ELF-1 (cell line): ENCODE results near the gene KBTBD12.
A peak's percentile ranks its signal among the peaks of the same experiment; 100 is the strongest.
"Not testable (repeated sequence)": the region's sequence is repeated elsewhere in the genome, so short reads cannot be mapped to it uniquely, and the experiment has no call there.

Source experiments
- DNase-seq: peaks from one replicate; pipeline ENCODE4 v3.0.0-alpha.2; 2016; ENCODE audit warnings: low read depth, low spot score

KBTBD12 gene

DNA sequence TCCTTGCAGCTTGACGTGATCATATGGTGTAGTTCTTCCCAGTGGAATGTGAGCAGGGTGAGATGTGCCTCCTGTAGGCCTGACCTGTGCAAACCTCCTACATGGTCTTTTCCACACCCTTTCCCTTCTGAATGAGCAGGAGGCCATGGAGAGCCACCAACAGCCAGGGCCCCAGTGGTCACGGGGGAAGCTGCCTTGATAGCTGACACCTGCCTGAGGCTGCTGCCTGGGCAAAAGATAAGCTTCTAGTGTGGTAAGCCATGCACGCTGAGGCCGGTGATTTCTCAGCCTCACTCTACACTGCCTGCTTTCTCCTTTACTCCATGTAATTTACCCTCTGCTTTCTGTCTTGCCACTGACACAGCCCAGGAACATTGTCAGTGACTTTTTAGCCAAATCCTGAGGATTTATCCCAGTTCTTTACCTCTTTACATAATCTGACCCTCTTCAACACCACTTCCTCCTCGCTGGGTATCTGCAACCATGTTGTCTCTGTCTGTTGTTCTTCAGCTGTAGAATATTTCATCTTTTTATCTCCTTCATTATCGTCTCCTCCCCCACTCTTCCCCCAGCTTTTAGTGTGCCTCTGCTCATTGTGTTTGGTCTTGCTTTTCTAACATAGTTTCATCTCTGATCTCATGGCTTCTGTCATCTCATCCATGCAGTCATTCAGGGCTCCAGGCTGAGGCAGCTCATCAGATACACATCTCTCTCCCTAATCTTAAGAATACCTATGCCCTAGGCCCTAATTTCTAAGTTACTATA, 11.2 kb upstream of the KBTBD12 start:
- DNase-seq: no peak

DNA sequence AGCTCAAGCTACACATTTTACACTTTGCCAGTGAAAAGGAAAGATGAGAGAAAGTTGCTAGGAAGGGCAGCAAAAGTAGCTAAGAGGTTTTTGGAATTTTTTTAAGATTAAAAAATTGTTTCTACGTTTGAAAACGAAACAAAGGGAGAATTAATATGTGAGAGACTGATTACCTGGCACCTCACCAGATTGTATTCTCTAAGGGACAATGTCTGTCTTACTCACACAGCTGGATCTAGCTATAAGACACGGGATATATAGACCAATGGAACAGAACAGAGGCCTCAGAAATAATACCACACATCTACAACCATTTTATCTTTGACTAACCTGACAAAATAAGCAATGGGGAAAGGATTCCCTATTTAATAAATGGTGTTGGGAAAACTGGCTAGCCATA, 9.5 kb upstream of the KBTBD12 start:
- DNase-seq: no peak

DNA sequence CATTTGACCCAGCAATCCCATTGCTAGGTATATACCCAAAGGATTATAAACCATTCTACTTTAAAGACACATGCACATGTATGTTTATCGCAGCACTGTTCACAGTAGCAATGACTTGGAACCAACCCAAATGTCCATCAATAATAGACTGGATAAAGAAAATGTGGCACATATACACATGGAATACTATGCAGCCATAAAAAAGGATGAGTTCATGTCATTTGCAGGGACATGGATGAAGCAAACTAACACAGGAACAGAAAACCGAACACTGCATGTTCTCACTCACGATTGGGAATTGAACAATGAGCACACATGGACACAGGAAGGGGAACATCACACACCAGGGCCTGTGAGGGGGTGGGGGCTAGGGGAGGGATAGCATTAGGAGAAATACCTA, 8.4 kb upstream of the KBTBD12 start:
- not testable (repeated sequence) for DNase-seq

DNA sequence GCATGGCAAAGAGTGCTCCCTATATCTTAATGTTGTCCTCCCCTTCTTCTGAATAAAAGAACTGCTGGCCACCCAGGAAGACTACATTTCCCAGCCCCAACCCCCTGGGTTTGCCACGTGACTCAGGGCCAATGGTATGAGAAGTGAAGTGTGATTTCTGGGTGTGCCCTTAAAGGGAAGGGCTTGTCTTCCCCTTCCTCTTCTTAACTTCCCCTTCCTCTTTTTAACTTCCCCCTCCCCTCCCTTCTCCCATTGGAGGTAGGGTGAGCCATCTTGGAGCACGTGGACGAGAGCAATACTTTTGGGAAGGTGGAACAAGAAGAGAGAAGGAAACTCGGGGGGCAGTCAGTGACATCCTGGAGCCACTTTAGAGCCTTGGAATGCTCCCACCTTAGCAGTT, 6.8 kb upstream of the KBTBD12 start:
- DNase-seq: no peak

DNA sequence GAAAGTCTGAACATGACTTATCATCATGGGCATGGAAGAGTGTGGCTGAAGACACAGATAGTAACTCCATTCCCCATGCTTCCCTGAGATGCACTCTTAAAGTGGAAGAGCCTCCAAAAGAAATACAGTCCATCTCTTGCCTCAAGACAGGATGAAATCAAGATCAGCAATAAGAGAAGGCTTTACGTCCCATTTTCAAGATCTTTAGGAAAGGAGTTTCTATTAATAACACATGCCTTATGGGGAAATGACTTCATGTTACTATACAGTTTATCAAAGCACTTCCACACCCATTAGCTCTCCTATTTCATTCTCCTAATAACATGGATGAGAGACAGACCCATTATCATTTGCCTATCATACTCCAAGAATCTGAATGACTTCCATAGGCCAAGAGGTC, 6.1 kb upstream of the KBTBD12 start:
- DNase-seq: no peak

DNA sequence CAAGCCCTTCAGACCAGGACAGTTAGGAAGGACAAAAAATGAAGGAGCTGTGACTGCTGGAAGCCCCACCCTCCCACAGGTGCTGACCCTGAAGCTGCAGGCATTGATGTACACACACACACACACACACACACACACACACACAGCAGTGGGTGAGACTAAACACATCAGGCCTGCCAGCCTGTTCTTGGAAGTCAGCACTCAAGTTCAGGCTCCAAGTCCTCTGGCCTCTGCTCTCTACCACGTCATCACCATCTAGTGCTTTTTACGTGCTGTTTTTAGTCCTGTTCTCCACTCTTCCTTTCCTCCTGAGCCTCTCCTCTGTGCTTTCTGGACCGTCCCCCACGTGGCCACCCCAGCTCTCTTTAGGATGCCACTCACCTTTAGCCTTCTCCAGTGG, 5.4 kb upstream of the KBTBD12 start:
- no peak for DNase-seq

DNA sequence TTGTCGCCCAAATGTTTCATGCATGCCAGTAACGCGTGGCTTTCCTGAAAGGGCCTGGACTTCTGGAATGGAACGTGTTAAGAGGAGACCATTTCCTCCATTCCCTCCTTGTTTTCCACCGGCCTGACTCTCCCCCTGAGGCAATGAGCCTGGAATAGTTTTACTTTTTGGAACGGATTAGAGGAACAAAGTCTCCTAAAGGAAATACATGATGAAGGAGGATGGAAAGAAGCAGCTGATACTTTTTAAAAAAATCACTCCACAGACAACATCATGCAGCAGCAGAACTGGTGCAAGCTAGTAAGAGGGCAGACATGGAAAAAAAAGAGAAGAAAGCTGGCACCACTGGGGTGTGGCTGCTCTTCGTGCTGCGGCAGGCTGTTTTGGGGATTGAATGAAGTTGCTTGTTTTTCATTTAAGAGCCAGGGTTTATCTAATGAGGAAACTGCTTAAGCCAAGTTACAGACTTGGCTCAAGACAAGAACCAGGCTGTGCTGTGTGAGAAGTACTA, 3.6 kb upstream of the KBTBD12 start:
- DNase-seq: peak; percentile 66

DNA sequence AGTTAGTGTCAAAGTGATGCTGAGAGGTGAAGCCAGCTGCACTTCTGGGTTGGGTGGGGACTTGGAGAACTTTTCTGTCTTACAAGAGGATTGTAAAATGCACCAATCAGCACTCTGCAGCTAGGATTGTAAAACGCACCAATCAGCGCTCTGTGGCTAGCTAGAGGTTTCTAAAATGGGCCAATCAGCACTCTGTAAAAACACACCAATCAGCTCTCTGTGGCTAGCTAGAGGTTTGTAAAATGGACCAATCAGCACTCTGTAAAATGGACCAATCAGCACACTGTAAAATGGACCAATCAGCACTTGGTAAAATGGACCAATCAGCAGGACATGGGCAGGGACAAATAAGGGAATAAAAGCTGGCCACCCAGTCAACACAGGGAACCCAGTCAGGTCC, 1.2 kb upstream of the KBTBD12 start:
- DNase-seq: not testable (repeated sequence)

DNA sequence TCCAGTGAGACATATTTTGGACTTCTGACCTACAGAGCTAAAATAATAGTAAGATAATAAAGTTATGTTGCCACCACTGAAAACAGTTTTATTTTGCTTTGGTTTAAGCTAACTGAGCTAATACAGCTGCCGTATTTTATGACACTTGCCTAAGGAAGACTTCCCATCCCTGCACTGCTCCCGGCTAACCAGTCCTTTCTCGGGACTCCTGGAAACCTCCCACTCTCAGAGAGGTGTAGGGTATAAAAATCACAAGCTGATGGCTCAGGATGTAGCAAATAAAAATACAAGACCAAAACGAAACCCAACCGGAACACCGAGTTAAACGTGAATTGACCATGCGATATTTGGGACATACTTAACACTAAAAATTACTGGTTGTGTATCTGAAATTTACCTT, 448 bp upstream of the KBTBD12 start:
- no peak for DNase-seq

DNA sequence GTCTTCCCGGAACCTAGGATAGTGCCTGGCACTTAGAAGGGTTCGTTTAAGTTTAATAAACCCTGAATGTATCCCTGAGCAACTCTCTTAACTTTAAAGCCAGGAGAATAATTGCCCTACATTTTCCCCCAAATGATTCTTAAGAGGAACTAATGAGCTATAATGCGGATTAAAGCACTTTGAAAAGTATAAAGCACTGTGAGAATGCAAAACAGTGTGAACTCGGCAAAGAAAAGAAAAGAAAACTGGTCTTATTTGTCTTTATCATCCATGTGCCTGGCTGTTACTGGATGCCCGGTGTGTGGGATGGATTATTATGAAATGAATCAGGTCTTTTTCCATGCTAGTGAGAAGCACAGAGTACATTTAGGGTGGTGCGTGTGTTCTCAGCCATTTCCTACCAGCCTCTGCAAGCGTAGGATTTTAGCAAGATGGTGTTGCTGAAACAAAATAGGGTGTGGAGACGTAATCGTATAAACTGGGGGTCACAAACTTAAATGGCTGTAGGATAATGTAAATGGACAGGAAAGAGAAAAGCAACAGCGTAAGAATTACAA, 983 bp downstream of the KBTBD12 start:
- no peak for DNase-seq

DNA sequence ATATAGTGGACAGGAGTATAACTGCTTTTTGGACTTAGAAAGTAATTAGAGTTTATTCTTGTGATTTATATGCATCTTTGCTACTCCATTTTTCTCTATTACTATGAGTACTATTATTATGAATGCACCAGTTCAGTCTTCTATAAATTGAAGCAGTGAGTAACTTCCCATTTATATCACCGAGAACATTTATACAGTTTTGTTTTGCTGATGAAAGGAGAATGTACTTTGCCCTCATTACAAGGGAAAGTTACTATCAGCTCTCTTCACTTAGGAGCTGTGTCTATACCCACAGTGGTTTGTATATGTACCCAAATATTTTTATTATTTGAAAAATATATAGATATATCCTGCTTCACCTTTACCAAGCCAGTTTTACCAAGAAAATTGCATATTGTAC, 5.7 kb downstream of the KBTBD12 start:
- DNase-seq: no peak

DNA sequence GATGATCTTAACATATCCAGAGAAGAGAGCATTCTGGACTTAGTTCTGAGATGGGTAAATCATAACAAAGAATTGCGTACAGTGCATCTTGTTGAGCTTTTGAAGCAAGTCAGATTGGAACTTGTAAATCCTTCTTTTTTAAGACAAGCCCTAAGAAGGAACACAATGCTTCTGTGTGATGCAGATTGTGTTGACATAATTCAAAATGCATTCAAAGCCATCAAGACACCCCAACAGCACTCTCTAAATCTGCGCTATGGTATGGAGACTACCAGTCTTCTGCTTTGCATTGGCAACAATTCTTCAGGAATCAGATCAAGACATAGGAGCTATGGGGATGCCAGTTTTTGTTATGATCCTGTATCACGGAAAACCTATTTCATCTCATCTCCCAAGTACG, 8.6 kb downstream of the KBTBD12 start:
- no peak for DNase-seq

DNA sequence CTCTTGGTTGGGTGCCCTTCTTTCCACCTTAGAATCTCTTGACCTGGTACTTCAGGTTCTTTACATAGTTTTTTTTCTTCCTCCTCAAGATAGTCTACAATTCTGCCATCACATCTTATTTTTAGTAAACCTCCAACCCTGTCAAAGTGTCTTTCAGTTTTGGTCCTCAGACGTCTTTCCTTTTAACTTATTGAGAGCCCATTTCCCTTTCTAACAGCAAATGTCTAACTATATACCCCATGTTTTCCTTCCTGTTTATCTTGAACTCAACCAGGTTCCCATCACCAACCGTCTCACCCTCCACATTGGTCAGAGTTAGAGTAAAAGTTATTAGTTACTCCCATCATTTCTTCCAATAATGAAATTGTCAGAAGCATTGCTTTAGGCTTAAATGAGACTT, 10.4 kb downstream of the KBTBD12 start:
- DNase-seq: no peak

DNA sequence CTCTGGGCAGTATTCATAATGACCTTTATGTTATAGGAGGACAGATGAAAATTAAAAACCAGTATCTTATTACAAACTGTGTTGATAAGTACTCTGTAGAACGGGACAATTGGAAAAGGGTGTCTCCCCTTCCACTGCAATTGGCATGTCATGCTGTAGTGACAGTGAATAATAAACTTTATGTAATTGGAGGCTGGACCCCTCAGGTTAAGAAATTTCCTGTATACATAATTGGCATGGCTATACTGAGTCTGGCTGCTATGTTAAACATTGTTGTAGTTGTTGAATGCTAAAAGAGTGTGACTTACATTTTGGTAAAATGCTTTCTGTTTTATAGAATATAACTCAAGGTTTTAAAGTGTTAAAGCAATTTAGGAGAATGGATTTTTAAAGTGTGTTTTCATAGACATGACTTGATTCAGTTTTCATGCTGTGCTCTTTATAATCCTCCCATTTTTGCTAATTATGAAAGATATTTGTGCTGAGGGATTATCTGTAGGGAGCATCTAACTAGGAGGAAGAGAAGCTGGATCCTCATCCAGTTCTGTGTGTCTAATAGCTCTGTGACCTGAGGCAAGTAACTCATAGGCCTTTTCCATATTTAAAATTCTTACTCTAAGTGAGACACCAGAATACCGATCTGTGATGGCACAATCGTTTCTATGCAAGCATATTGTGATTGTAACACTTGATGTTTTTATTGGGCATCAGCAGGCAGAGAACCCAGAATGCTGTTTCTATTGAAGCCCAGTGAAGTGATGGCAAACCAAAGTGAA, 13.0 kb downstream of the KBTBD12 start:
- DNase-seq: no peak

DNA sequence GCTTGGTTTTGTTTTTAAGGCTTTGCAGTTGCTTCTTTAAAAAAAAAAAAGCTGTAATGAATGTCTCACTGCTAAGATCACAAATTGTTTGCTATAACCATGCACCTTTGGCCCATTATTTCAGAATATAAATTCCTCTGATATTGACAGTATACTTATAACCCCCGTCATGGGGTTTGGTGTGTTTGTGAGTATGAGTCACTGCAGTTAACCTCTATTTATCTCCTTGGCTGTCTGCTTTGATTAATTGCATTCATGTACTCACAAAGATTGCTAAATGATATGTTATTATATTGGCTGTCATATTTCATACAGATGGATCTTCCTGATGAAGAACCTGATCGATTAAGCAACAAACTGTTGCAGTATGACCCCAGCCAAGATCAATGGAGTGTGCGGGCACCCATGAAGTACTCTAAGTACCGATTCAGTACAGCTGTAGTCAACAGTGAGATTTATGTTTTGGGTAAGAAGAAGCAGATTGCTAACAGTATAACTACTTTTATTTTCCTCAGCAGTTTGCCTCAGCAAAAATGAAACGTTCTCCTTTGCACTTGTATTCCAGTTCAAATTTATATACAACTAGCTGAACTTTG, 14.9 kb downstream of the KBTBD12 start:
- no peak for DNase-seq

DNA sequence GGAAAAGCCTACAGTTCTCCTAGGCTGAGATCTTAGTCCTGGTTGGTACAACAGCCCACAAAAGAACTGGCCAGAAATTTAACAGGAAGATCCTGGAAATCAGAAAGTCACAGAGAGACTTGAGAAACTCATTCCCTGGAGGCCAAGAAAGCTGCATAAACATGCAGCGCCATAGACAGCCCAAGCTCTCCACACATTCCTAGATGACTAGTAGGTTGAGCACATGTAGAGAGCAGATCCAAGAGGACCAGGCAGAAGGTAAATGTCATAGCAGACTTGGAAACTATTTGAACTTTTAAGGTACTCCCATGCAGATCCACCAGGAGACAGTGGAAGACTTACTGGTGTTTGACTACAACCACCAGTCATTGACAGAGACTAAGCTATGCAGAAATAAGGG, 18.4 kb downstream of the KBTBD12 start:
- DNase-seq: no peak

DNA sequence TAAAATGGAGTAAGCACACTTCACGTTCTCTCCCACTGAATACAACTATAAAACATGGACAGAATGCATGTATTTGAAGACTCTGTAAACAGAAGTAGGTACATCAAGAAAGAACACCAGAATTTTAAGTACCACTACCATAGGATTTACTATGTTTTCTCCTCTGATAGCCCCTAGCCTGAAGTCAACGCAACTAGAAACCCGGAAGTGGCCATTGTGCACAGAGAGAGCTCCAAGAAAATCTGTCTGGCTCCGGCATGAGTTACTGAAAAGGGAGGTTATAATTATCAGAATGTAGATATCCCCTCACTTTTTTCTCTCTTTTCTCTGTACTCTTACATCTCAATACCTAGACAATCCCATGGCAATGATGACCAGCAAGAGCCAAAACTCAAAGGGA, 23.8 kb downstream of the KBTBD12 start:
- DNase-seq: no peak

DNA sequence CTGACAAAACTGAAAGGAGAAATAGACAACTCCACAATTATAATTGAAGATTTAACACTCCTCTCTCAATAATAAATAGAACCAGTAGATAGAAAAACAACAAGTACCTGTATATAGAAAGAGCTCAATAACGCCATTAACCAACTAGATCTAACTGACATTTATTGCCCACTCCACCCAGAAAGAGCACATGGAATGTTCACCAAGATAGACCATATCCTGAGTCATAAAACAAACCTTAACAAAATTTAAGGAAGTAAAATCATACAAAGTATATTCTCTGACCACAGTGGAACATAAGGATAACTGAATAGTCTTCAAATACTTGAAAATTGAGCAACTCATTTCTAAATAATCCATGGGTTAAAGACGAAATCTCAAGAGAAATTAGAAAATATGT, 25.1 kb downstream of the KBTBD12 start:
- no peak for DNase-seq

DNA sequence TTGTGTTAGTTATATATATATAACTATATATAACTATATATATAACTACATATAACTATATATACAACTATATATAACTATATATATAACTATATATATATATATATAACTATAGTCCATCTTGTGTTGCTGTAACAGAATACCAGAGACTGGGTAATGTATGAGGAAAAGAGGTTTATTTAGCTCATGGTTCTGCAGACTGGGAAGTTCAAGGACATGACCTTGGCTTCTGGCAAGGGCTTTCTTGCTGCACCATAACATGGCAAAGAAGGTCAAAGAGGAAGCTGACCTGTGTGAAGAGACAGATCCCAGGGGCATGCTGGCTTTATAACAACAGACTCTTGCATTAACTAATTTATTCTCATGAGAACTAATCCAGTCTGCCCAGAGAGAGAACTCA, 27.6 kb downstream of the KBTBD12 start:
- no peak for DNase-seq

DNA sequence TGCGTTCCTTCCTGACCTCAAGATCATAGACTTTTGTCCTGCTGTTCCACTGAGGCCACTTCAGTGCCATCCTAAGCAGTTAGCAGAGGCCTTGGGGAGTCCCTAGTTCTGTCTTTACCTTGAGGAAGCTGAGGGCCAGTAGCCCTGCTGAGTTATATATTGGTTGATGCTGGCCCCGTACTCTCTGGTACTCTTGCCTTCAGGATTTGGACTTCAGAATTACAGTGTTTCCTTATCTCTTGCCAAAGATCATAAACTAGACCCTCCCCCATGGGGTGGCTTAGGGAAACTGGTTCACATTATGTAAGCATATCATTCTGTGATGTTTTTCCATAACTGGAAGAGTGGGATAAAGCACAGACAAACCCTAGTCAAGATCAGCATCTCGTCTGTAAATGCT, 33.2 kb downstream of the KBTBD12 start:
- DNase-seq: no peak

DNA sequence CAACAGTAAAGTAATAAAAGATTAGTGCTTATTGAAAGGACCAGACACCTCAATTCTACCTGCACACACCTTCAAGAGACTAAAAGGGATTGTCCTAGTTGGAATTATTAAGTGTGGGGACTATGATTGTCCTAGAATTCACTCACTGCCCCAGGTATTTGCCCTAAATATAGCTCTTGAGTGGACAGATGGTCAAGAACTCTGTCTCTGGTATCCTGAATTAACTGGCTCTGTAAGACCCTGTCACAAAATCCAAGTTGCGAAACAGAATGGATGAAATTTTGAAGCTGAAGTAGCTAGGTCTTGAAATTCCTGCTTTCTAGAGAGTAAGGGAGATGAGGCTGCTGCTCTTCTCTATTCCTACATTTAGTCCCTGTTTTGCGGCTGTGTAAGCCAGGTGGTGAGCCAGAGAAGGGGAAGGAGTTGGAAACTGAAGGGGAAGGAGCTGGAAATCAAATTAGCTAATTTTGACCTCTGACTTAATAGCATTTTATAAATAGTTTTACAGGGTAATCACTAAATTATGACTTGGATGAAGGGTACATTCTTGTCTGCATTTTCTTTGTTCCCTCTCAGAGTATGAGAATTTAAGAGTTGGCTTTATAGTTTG, 34.5 kb downstream of the KBTBD12 start:
- DNase-seq: no peak

DNA sequence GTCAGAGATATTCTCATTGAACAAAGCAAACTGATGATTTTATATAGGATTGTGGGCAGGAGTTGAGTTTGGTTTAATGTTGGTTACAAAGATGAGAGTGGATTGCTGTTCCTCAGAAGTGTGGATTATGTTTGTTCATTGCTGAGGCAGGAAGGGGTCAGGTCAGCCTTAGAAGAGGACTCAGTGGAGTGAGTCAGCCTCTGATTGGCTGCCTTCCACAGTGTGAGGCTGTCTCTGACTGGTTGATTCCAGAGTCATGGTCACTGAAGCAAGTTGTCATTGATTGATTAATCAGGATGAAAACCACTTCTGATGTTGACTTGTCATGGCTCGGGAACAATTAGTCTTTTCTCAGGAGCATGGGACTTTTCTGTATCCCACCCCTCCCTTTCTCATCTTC, 36.2 kb downstream of the KBTBD12 start:
- no peak for DNase-seq
